ENCODE data around the gene RPL38. TPM values are rescaled to one million over a fixed set of nuclear protein-coding genes. Genes with fewer than 3 reads are reported as not detected.

Gene RPL38
- total RNA-seq, 1 donor from 2014 or later, result 288 TPM

- no peak for DNase-seq (ENCODE audit: low read depth)
These were observed 21.7 kb downstream of the RPL38 start for GRCh38 chr17:74224959-74225725.

DNA sequence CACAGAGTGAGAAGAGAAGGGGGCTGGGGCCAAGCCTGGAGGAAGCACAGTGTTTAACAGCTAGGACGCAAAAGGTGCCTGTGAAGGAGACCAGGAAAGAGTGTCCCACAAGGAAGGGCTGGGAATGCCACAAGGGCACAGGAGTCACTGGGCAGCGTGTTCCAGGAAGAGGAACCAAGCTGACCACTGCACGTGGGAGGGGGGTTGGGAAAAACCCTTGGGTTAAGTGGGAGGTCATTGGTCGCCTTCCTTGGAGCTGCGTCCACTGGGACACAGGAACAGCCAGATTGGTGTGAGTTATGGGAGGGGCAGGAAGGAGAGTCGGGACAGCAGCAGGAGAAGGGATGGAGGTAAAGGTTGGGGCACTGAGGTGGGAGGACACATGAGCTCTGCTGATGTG lies 22.8 kb downstream of the RPL38 start:
- DNase-seq (ENCODE audit: low read depth), result no peak

DNA sequence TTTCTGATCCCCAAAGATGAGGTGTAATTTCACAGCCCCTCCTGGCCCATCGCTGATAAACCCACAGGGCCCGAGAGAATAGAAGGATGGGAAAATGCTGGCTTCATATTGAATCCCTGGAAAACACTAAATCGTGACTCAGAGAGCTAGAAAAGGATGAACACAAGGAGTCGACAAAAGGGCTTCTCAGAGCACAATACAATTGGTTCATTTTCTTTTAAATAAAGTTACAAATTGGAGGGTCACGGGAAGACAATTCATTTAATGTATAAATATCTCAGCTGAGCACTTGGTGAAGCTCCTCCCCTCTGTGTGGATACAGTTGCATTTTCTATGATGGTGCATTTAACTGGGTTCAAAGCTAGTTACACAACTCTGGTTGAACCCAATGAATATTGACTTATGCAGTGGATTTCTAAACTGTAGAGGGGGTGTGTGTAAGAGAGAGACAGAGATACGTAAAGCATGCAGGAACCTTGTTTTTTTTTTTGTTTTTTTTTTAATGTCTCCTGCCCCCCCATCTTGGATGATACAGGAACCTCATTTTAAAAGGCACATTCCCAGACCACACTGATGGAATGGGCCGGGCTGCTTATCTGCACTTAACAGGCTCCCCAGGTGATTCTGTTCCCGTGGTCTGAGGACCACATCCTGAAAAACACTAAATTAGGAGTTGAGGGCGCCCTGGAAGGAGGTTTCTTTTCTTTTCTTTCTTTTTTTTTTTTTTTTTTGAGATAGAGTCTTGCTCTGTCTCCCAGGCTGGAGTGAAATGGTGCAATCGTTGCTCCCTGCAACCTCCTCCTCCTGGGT lies 24.0 kb downstream of the RPL38 start:
- DNase-seq (ENCODE audit: low read depth), result no peak

GRCh38 chr17:74228306-74228978 lies 25.0 kb downstream of the RPL38 start:
- DNase-seq (ENCODE audit: low read depth), result no peak

- DNase-seq (ENCODE audit: low read depth), result no peak
These were observed 27.4 kb downstream of the RPL38 start for GRCh38 chr17:74230896-74231295.

DNA sequence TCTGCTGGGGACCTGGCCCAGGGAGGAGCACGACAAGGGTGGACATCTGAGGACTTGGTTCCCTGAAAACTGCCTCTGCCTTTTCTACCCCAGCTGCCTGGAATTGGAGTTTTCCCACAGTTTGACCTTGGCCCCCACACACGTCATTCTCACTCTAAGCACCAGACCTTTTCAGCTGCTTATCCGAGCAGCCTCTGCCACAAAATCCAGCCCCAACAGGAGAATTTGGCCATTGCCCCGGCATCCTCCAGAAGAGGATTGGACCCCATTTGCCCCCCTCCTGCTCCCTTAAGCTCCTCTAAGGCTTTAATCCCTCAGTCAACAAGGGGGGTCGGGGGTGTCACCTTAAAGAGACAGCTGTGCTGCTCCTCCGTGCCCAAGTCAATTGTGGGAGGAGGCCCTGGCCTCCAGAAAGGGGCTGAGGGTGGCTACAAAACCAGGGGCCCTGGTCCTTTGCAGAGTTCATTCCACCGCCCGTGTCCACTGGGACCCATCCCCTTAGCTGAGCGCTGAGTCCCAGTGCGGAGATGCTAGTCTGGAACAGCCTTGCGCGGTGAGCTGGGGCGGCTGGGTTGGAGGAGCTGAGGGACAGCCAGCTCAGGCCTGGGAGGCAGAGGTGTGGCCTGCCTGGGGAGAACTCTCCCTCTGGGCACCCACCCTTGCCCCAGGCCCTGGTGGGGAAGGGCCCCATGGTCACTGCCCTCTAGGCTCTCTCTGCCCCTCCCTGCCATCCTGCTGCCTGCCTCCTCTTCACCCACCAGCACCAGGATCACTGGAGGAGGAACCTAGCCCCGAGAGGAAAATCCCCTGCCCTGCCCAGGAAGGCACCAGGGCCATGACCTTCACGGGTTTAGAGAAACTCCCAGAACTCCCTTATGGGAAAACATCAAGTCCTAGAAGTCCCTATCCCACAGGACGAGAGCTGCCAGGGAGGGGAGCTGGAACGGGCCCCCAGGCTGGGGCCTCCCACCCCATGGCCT lies 28.7 kb downstream of the RPL38 start:
- no peak for DNase-seq (ENCODE audit: low read depth)

DNA sequence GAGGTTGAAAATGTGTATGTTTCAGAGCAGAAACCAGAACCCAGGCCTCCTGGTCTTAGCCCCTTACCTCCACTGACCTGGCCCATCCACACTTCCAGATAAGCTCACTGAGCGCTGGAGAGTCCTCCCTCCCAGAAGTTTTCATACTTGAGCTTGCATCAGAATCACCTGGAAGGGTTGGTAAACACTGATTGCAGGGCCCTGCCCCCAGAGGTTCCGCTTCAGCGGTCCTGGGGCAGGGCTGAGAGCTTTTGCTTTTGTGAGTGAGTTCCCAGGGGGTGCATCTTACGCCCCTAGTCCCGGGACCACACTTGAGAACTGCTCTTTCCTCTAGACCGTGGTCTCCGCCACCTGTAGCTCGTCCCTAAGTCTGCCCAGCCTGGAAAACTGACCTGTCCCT lies 30.5 kb downstream of the RPL38 start:
- DNase-seq (ENCODE audit: low read depth), result no peak

DNA sequence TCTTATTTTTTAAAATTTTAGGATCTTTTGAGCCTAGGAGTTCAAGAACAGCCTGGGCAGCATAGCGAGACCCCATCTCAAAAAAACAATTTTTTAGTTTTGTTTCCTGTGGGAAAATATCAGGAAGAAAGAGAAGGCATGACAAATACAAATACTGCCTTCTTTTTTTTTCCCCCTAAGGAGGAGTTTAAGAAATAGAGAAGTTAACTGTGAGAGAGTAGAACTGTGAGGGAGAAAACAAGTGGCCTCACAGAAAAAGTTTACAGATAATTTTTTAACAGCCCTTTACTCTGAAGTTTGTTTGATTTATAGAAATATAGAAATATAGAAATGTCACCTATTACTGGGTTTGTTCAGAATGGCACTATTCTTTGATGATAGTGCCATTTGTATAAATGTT lies 31.0 kb downstream of the RPL38 start:
- no peak for DNase-seq (ENCODE audit: low read depth)

DNA sequence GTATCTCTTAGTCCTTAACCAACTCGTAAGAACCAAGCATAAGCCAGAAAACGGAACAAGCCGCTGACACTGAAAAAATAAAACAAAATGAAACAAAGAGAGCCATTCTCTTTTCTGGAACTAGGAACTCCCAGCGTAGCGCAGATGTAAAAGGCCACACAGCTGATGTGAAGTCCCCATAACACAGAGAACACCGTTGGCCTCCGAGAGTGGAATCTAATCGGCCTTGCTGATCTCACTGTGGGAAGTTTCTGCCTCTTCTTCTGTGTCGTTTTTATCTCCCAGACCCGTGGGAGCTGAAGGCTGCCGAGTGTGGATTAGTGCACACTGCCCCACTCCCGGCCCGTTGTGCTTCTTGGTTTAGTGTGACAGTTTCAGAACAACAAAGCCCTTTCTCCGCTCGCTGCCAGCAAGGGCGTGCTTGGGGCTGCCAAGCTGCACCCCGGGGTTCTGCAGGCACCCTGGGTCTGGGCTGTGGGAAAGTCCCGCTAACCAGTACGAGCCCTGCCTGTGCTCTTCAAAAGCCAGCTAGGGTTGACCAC lies 31.6 kb downstream of the RPL38 start:
- no peak for DNase-seq (ENCODE audit: low read depth)

- DNase-seq (ENCODE audit: low read depth), result no peak
These were observed 32.5 kb downstream of the RPL38 start for GRCh38 chr17:74235911-74236371.

DNA sequence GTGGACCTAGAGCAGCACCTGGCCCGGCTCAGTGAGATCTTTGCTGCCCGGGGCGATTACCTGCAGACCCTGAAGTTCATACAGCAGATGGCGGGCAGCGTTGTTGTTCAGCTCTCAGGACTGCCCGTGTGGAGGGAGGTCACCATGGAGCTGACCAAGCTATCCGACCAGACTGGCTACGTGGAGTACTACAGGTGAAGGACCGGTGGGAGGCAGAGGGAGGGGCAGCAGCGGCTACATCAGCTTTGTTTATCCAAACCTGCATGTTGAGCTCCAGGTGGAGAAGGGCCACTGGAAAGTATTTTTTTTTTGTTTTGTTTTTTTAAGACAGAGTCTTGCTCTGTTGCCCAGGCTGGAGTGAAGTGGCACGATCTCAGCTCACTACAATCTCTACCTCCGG lies 33.8 kb downstream of the RPL38 start:
- no peak for DNase-seq (ENCODE audit: low read depth)

DNA sequence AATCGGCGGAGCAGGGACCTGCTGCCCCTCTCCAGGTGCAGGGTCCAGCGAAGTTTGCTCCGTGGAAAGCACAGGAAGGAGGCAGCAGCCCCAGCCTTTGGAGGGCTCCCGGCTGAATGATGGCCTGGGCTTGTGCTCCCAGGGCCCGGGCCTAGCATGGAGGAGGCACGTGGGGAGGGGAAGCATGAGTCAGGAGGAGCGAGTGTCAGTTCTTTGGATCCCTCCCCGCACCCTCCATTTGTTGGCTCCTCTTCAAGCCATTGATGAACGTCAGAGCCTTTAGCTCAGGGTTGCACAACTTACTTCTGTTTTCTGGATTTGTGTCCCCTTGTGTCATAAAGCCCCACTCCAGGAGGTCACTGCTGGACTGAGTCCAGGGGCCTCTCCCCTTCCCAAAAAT lies 35.7 kb downstream of the RPL38 start:
- DNase-seq (ENCODE audit: low read depth), result no peak

DNA sequence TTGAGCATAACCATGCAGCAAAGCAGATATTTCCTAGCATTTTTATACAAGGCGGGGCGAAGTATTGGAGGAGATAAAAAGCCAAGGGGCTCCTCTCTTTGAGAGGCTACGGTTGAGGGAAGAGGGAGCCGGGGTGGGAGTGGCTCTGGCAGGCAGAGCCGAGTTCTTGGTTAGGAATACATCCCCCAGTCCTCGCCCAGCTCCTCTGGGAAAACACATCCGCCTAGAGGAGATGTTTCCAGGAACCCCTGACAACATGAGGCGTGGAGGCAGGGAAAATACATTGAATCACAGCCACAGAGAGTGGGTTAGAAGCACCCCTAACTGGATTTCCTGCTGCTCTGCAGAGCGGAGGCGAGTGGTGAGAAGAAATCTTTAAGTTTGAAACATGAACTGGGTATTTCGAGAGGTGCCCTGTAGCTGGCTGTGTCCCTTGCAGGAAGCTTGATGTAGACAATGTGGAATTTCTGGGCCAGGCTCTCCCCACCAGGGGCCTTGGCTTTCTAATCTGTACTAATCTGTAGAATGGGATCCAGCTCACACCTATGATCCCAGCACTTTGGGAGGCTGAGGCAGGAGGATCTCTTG lies 37.2 kb downstream of the RPL38 start:
- no peak for DNase-seq (ENCODE audit: low read depth)

- DNase-seq (ENCODE audit: low read depth), result no peak
These were observed 38.0 kb downstream of the RPL38 start for GRCh38 chr17:74241431-74241830.

- no peak for DNase-seq (ENCODE audit: low read depth)
These were observed 38.4 kb downstream of the RPL38 start for GRCh38 chr17:74241847-74242246.

DNA sequence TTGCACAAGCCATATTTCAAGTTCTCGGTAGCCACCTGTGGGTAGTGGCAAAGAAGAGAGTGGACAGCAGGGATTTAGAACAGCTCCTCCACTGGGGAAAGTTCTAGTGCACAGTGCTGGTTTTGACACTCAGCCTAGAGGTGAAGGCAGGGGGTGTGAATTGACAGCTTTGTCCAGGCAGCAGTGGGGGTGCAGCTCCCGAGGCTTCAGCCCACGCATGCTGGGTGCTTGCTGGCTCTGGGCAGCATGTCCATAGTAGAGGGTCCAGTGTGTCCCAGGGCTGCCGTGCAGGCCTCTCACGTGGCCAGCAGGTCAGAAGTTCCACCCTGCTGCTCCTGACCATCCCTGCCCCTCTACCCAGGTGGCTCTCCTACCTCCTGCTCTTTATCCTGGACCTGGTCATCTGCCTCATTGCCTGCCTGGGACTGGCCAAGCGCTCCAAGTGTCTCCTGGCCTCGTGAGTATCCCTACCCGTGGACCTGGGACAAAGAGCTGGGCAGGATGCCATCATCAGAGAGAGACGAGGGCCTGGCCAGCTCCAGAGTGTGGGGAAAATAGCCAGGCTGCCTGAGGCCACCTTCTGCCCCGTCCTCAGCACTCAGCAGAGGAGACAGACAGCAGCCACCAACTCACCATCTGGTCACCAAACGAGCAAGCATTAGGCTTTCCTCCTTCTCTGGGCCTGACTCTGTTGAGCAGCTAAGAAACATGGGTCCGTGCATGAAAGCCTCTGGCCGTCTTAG lies 39.7 kb downstream of the RPL38 start:
- DNase-seq (ENCODE audit: low read depth), result no peak

DNA sequence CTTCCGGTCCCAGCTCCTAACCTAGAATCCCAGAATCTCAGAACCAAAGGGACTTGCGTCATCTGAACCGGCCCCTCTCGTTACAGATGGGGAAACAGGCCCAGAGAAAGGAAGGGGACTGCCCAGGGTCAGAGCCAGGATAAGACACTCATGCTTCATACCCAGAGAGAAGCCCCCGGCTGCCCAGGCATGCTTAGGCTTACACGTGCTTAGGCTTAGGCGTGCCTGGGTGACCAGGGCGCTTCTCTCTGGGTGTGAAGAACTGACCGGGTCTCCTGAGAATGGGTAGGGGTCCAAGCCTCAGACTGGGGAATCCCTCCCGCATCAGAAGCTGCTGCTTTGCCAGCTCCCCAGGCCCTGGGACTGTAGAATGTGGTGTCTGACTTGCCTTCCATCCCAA lies 40.6 kb downstream of the RPL38 start:
- no peak for DNase-seq (ENCODE audit: low read depth)

DNA sequence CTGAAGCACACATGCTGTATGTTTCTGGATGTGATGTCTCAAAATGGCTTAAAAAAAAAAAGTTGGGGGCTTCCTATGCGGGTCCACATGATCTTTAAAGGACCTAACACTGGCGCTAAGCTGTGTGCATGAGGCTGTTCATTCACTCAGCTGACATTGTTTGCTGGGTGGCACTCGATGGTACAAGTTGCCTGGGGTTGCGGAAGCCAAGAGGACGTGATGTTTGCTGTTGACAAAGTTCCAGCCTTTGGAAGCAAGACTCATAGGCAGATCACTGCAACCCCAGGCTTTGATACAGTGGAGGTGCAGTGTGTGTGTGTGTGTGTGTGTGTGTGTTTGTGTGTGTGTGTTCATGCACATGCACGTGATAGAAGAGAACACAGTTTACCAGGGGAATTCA lies 41.1 kb downstream of the RPL38 start:
- DNase-seq (ENCODE audit: low read depth), result no peak

DNA sequence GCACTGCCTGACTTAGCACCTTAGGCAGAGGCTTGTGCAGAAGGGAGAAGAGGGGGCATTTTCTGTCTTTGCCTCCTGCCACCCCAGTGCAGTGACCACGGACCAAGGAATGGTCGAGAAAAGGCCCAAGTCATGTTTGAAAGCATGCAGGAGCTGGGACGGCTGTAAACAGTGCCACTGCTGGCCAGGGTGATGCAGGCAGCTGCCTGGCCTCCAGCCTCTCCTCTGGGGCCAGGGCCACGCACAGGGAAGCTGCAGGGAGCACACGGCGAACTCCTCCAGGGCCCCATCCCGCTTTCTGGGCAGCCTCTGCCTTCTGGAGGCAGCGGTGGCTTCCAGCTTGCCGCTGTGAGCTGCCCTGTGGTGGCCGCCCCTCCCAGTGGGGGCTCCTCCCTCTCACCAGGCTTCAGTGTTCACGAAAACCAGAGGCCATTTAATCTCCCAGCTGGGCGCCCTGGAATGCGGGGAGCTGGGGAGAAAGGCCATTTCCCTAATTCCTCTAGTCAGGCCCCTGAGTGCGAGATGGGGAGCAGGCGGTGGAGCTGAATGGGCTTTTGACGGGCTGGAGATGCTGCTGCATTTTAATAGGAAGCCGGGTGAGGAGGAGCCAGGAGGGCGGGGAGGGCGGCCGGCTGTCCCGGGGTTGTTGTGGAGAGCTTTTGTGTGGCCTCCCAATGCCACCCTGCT lies 41.8 kb downstream of the RPL38 start:
- DNase-seq (ENCODE audit: low read depth), result no peak
